ENCODE data around the gene CPNE4. TPM values are rescaled to one million over a fixed set of nuclear protein-coding genes. Genes with fewer than 3 reads are reported as not detected.

The CPNE4 gene
- total RNA-seq, 4 donors from 2014 or later = 0.79 TPM; not detected in 3

DNA sequence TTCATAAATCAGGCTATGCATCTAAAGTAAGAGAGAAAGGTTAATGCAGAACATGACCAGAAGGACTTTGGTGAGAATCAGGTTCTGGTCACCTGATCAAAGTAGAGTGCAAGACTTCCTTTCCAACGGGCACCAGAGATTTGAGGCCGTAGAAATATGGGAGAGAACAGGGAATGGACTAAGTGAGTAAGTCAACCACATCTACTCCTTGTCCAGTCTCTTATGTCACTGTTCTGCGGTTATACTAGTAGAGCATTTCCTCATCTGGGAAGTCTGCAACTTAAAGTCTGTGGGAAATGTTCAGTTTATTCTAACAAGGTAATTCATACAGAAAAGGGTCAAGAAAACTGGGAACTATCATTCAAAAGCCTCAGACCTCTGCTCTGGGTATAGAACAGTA, 232.8 kb downstream of the CPNE4 start:
- TF ChIP-seq, protein P1, sequence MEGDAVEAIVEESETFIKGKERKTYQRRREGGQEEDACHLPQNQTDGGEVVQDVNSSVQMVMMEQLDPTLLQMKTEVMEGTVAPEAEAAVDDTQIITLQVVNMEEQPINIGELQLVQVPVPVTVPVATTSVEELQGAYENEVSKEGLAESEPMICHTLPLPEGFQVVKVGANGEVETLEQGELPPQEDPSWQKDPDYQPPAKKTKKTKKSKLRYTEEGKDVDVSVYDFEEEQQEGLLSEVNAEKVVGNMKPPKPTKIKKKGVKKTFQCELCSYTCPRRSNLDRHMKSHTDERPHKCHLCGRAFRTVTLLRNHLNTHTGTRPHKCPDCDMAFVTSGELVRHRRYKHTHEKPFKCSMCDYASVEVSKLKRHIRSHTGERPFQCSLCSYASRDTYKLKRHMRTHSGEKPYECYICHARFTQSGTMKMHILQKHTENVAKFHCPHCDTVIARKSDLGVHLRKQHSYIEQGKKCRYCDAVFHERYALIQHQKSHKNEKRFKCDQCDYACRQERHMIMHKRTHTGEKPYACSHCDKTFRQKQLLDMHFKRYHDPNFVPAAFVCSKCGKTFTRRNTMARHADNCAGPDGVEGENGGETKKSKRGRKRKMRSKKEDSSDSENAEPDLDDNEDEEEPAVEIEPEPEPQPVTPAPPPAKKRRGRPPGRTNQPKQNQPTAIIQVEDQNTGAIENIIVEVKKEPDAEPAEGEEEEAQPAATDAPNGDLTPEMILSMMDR (IDR thresholded peaks at IDR 0.05) = no peak
- ATAC-seq (ENCODE audit: low FRiP score) (no peak), DNase-seq (ENCODE audit: low spot score) (no peak)

DNA sequence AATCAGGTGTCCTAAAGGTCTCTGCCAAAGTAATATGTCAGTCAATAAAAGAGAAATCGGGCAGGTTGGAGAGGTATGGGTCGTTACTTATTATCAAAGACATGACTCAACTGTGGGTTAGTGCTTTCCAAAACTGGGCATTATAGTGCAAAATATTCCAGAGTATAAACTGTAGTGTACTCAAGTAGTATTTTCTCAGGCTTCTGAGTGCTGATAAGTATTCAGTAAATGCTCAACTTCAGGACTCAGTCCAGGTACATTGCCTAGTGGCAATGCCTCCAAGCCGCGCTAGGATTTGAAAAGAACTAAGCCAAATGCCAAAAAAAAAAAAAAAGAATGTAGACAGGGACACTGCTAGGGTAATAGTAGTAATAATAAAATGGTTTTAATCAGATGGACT, 233.2 kb downstream of the CPNE4 start:
- DNase-seq (ENCODE audit: low spot score) (no peak), ATAC-seq (ENCODE audit: low FRiP score) (no peak)
- TF ChIP-seq, protein P1 (IDR thresholded peaks at IDR 0.05) = no peak

DNA sequence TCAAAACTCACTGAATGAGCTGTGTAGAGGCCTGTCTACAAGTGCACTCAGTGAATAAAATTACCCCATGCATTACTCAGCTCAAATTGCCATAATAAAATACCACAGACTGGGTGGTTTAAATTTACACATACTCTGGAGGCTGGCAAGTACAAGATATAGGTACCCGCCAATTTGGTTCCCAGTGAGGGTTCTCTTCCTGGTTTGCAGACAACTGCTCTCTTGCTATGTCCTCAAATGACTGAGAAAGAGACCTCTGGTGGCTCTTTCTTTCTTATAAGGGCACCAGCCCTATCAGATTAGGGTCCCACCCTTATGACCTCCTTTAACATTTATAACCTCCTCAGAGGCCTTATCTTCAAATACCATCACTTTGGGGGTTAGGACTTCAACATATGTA, 237.0 kb downstream of the CPNE4 start:
- DNase-seq (ENCODE audit: low spot score) (no peak), ATAC-seq (ENCODE audit: low FRiP score) (no peak)
- TF ChIP-seq, protein P1 (IDR thresholded peaks at IDR 0.05) = no peak

DNA sequence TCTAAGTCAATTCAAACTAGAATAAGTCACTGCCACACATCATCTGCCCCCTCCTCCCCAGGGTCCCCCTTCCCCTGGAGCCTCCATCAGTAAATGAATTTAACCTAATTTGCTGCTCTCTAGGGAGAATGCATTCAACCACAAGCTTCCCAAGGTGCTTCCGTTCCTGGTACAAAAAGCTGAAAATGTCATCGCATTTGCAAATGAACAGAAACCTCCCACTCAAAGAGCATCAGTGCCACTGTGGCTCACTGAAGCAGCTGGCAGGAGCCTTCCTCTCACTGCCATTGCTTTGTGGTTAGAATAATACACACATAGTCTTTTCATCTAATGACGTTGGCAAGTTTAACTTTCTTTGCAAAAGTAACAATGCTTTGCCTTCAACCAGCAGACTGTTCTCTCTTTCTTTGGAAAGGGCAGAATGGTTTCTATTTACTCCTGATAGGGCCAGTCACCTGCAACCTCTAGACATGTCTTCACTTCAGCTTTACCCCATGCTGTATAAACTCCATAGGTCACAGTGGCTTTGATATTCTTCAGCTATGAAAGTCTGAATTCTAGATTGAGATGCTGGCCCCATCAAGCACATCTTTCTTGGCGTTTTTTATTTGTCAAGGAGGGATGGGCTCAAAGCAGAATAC, 238.1 kb downstream of the CPNE4 start:
- no peak for ATAC-seq (ENCODE audit: low FRiP score)
- TF ChIP-seq, protein P1 (IDR thresholded peaks at IDR 0.05) = no peak
- no peak for DNase-seq (ENCODE audit: low spot score)

DNA sequence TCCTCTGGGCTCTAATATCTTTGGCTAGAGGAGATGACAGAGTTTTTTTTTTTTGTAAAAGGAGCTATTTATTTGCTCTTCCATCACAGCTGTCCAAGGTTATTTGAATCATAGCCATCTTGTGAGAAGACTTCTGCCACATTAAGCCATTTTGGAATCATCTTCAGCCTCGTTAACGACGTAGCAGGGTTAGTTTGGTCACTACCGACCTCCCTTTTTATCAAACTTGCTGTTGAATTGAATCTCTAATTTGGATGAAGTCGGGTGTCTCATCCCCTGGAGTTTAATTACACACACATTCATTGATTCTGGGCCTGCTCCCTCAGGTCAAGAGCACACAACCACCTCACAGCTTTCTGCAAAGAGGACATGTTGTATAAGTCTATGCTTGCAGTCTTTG, 238.7 kb downstream of the CPNE4 start:
- TF ChIP-seq, protein P1 (IDR thresholded peaks at IDR 0.05) = no peak
- DNase-seq (ENCODE audit: low spot score) (no peak), ATAC-seq (ENCODE audit: low FRiP score) (no peak)

DNA sequence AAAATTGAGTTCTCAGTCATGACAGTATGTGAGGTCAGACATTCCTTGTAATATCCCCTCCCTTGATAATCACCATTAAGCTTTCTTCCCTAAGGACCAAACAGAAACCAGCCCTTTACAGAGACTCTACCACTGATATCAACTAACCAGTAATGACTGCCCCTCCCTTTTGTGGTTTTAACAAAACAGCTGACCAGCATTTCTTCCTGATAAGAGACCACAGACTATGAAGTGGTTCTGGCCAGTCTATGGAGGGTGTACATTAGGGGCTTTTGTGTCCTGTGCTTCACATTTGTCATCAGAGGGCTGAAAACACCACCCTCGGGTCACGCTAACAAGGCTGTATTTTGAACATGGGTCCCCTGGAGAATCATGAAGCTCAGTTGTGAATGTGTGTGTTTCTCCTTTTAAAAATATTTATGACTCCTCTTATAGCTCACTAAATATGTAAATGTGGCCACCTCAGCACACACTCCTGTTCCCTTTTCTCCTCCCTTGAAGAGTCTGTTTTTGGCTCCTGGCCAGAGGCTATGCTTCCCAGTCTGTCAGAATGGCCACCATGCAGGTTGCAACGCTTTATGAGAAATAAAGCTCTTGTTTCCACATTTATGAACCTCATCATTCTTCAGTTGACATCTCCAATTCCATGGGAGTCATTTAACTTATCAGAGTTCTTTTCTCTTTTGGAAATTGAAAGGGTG, 239.3 kb downstream of the CPNE4 start:
- ATAC-seq (ENCODE audit: low FRiP score) = no peak
- TF ChIP-seq, protein P1 (IDR thresholded peaks at IDR 0.05) = no peak
- no peak for DNase-seq (ENCODE audit: low spot score)
